ENCODE results near the gene ZEB2. TPM values are rescaled to one million over a fixed set of nuclear protein-coding genes. Genes with fewer than 3 reads are reported as not detected.

Gene ZEB2
- total RNA-seq, 1 experiment from 2014 or later: 1.2 TPM

DNA sequence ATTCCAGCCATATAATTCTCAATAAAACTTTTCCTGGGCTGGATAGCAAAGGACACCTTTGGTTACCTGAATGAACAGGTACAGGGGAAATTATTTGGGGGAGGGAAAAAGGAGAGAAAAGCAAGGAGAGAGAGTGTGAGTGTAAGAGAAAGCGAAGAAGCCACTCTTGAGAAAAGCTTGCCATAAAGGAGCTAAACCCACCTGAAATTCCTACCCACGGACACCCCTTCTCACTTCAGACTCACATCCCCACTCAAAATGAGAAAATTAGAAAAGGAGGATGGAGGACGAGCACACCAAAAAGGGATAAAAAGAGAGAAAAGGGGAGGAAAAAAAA, 354 bp downstream of the ZEB2 start:
- Histone ChIP-seq H2BK5ac (ENCODE audit: insufficient read length, low read length) (no peak overlapping the region), H3K18ac (ENCODE audit: insufficient read length, low read depth, low read length) (no peak overlapping the region), H3K23me2 (ENCODE audit: insufficient read length, low read depth, low read length, poor library complexity, severe bottlenecking) (peaks cover 40% of the 10 kb centered on the region), H2AK5ac (ENCODE audit: insufficient read length, low read length) (no peak overlapping the region), H3K27ac (ENCODE audit: insufficient read length, low read depth, low read length) (no peak overlapping the region), H3K14ac (ENCODE audit: insufficient read depth, low read length) (no peak overlapping the region), H2BK15ac (ENCODE audit: low read depth, low read length) (no peak overlapping the region), H3K27me3 (ENCODE audit: insufficient read depth, low read length) (peaks cover 52% of the 10 kb centered on the region), H3K4me2 (ENCODE audit: insufficient read depth, insufficient read length, low read length) (peak overlapping the region; percentile 64), H3K79me1 (ENCODE audit: insufficient read depth, low read depth, low read length, poor library complexity, severe bottlenecking) (no peaks in the 10 kb centered on the region), H4K8ac (replicated peaks; ENCODE audit: insufficient read length, low read depth, low read length) (no peak overlapping the region), H2AFZ (ENCODE audit: low read length) (no peak overlapping the region), H4K91ac (ENCODE audit: insufficient read length, low read depth, low read length) (no peak overlapping the region), H2BK120ac (ENCODE audit: low read depth, low read length, poor library complexity, severe bottlenecking) (no peak overlapping the region), H3K9me3 (ENCODE audit: control insufficient read depth, low read depth, low read length) (no peaks in the 10 kb centered on the region), H2BK12ac (ENCODE audit: insufficient read length, low read depth, low read length) (no peak overlapping the region), H3K23ac (ENCODE audit: insufficient read length, low read depth, low read length) (no peak overlapping the region), H3K4ac (ENCODE audit: low read depth, low read length) (no peak overlapping the region), H3K4me1 (ENCODE audit: insufficient read depth, low read length) (peaks cover 6% of the 10 kb centered on the region; the same call in 1 of the 2 replicates), H2BK20ac (ENCODE audit: low read depth, low read length, poor library complexity, severe bottlenecking) (no peak overlapping the region), H3K9ac (ENCODE audit: extremely low read depth, insufficient read length, low read length) (no peak overlapping the region), H4K20me1 (ENCODE audit: control insufficient read depth, insufficient read depth, insufficient read length) (no peaks in the 10 kb centered on the region), H4K5ac (ENCODE audit: insufficient read length, low read depth, low read length) (no peak overlapping the region), H3T11ph (ENCODE audit: low read length) (no peak overlapping the region), H3K79me2 (ENCODE audit: insufficient read depth, low read length) (no peaks in the 10 kb centered on the region), H3K56ac (ENCODE audit: insufficient read length, low read depth, low read length) (no peak overlapping the region)
- Mint-ChIP-seq H3K9me3 (peaks cover 0 to 3% of the 10 kb centered on the region in 2 experiments; a peak in 3 of 5 replicates), H3K4me1 (peaks cover 34 to 46% of the 10 kb centered on the region in 2 experiments), H3K27me3 (ENCODE audit: low read depth) (peaks cover 21% of the 10 kb centered on the region), H3K4me3 (no peak overlapping the region), H3K36me3 (ENCODE audit: insufficient read depth in 1 of 3, low read depth in 3 of 3) (no peaks in the 10 kb centered on the region), H3K27ac (no peak overlapping the region)
- TF ChIP-seq CTCF (conservative IDR thresholded peaks at IDR 0.05): no peak
- no CpG with 5 or more reads among the region's 3 CpGs for WGBS (ENCODE audit: extremely low coverage, insufficient read length, low lambda C conversion rate)
- no peak for DNase-seq

Data from H9 (cell line).